HepG2 (cell line): ENCODE measurements around the gene YLPM1. TPM values are rescaled to one million over a fixed set of nuclear protein-coding genes. Genes with fewer than 3 reads are reported as not detected.

ENCODE experiments used
- CCAR2 ChIP-seq: fragments of 200-400 bp; formaldehyde crosslinking; optimal IDR thresholded peaks from 2 replicates; pipeline ENCODE3; 2018; ENCODE audit warnings: low read depth, mild to moderate bottlenecking, low read length, moderate library complexity
- DNMT3B ChIP-seq: conservative IDR thresholded peaks from 2 replicates; pipeline ENCODE4 v1.6.1; 2016; ENCODE audit warnings: missing biosample characterization, control low read depth
- DZIP1 ChIP-seq: sonication (generic); formaldehyde crosslinking; IDR thresholded peaks from 2 replicates; pipeline ENCODE4 v1.5.0; 2020; ENCODE audit warnings: mild to moderate bottlenecking, missing genetic modification reagents
- FOSL2 ChIP-seq: sonication (generic); formaldehyde crosslinking; IDR thresholded peaks from 2 replicates; pipeline ENCODE4 v1.4.0; 2020; ENCODE audit warnings: missing genetic modification reagents
- HOXA3 ChIP-seq: sonication (generic); formaldehyde crosslinking; IDR thresholded peaks from 2 replicates; pipeline ENCODE4 v1.5.0; 2020; ENCODE audit warnings: missing genetic modification reagents
- KAT2B ChIP-seq: fragments of 150-350 bp; IDR thresholded peaks from 2 replicates; pipeline ENCODE4 v1.6.1; 2014; ENCODE audit warnings: low read depth, low read length, borderline replicate concordance
- KIAA2018 ChIP-seq: sonication (generic); formaldehyde crosslinking; IDR thresholded peaks from 2 replicates; pipeline ENCODE4 v1.5.0; 2020; ENCODE audit warnings: mild to moderate bottlenecking, missing genetic modification reagents, borderline replicate concordance
- KLF15 ChIP-seq: sonication (generic); formaldehyde crosslinking; IDR thresholded peaks from 2 replicates; pipeline ENCODE4 v1.8.1; 2023; ENCODE audit warnings: borderline replicate concordance, mild to moderate bottlenecking, inconsistent platforms, missing genetic modification reagents, mixed read lengths
- MTA3 ChIP-seq: sonication (generic); formaldehyde crosslinking; IDR thresholded peaks from 2 replicates; pipeline ENCODE4 v1.4.0; 2020; ENCODE audit warnings: missing genetic modification reagents
- PITX1 ChIP-seq: sonication (generic); formaldehyde crosslinking; IDR thresholded peaks from 2 replicates; pipeline ENCODE4 v1.5.1; 2020; ENCODE audit warnings: mild to moderate bottlenecking, missing genetic modification reagents
- ZBTB25 ChIP-seq: IDR thresholded peaks from 2 replicates; pipeline ENCODE4 v1.6.1; 2018; ENCODE audit warnings: missing genetic modification reagents
- ZBTB26 ChIP-seq: IDR thresholded peaks from 2 replicates; pipeline ENCODE4 v1.6.1; 2016; ENCODE audit warnings: missing compliant biosample characterization, missing genetic modification reagents, borderline replicate concordance
- ZBTB38 ChIP-seq: sonication (generic); formaldehyde crosslinking; IDR thresholded peaks from 2 replicates; pipeline ENCODE4 v1.5.1; 2020; ENCODE audit warnings: mild to moderate bottlenecking, missing genetic modification reagents
- ZNF790 ChIP-seq: sonication (generic); formaldehyde crosslinking; IDR thresholded peaks from 2 replicates; pipeline ENCODE4 v1.8.0; 2022; ENCODE audit warnings: missing genetic modification reagents, mild to moderate bottlenecking, borderline replicate concordance
- ZNF83 ChIP-seq: sonication (generic); formaldehyde crosslinking; IDR thresholded peaks from 2 replicates; pipeline ENCODE4 v1.4.0; 2020; ENCODE audit warnings: missing genetic modification reagents, mild to moderate bottlenecking, borderline replicate concordance
- ZSCAN21 ChIP-seq: sonication (generic); formaldehyde crosslinking; IDR thresholded peaks from 2 replicates; pipeline ENCODE4 v1.8.0; 2022; ENCODE audit warnings: mild to moderate bottlenecking, missing genetic modification reagents, moderate library complexity, borderline replicate concordance
- polyA plus RNA-seq, 8 experiments: library from polyadenylated mRNA; depleted of rRNA in 3 of 8; stranded (reverse) in 7 of 8; unstranded in 1 of 8; fragments of >200 nt; fragmentation: Illumina TruSeq in 4 of 8; extraction: Trizol in 4 of 8; gene quantifications; 2 replicates each; pipeline versions ENCODE4 v1.2.1 to v1.2.3, GENCODE V29; 2011 to 2016; ENCODE audit warnings: low read depth in 4 of 8, missing spikeins in 1 of 8, mixed read lengths in 1 of 8; ENCODE audit not compliant: insufficient read depth in 1 of 8
- total RNA-seq, 5 experiments: library from RNA; depleted of rRNA; stranded (reverse); fragments of >200 nt; fragmentation: Illumina TruSeq; extraction: Trizol; gene quantifications; 2 replicates each; pipeline ENCODE4 v1.2.3, GENCODE V29; 2016; ENCODE audit warnings: low read depth in 1 of 5

YLPM1 gene
- total and polyA plus RNA-seq, 2 of the 13 experiments (the other 11 are each of a cell fraction or from before 2014, with no cell fraction given) = 6.7 to 21.9 TPM

- no peak for TF ChIP-seq KIAA2018 (CRISPR knock-in tag)
- no peak for TF ChIP-seq CCAR2
- peak; percentile 67; the same call in 1 of the 2 replicates for TF ChIP-seq ZBTB25 (CRISPR knock-in tag)
- peak; percentile 51; the same call in 1 of the 2 replicates for TF ChIP-seq ZBTB38 (CRISPR knock-in tag)
- peak; percentile 65 for TF ChIP-seq HOXA3
- no peak; the same call in 1 of the 2 replicates for TF ChIP-seq DNMT3B (CRISPR knock-in tag)
- TF ChIP-seq PITX1 (CRISPR knock-in tag) = peak; percentile 52; the same call in 1 of the 2 replicates
- TF ChIP-seq MTA3 = no peak
- TF ChIP-seq ZBTB26 (CRISPR knock-in tag) = no peak; the same call in 1 of the 2 replicates
- 0 out of 2 replicates have a peak, but pooled peaks have one; percentile 33 for TF ChIP-seq ZNF83 (CRISPR knock-in tag)
- TF ChIP-seq ZSCAN21 = peak; percentile 85
- TF ChIP-seq KLF15 (CRISPR knock-in tag) = no peak
- 0 out of 2 replicates have a peak, but pooled peaks have one; percentile 31 for TF ChIP-seq DZIP1
- TF ChIP-seq KAT2B = no peak
- peak; percentile 27 for TF ChIP-seq FOSL2 (CRISPR knock-in tag)
- no peak for TF ChIP-seq ZNF790 (CRISPR knock-in tag)
These were observed 118.5 kb downstream of the YLPM1 start, which contains the start of gene DLST (continued) for GRCh38 chr14:74881431-74882102.
